GM23248 (cell line): Measurements from ENCODE around the gene CAMKK1. TPM values are rescaled to one million over a fixed set of nuclear protein-coding genes. Genes with fewer than 3 reads are reported as not detected.
"Not testable (repeated sequence)": the region's sequence is repeated elsewhere in the genome, so short reads cannot be mapped to it uniquely, and the experiment has no call there.

Experiments
- DNase-seq: peaks from one replicate; pipeline ENCODE4 v3.0.0-alpha.2; 2015
- H2AFZ ChIP-seq: fragments of 200-600 bp; sonication (generic); 2 replicates; pipeline ENCODE4 v1.6.1; 2016; ENCODE audit warnings: antibody characterized with exemption
- H3F3A ChIP-seq: fragments of 200-600 bp; sonication (generic); 2 replicates; pipeline ENCODE4 v1.6.1; 2016; ENCODE audit warnings: mild to moderate bottlenecking, antibody characterized with exemption, mixed run types; ENCODE audit not compliant: insufficient read depth
- H3K27ac ChIP-seq: fragments of 200-600 bp; sonication (generic); 2 replicates; pipeline ENCODE4 v1.5.1; 2016; ENCODE audit warnings: mild to moderate bottlenecking
- H3K27me3 ChIP-seq: fragments of 200-600 bp; sonication (generic); replicated peaks from 2 replicates; pipeline ENCODE4 v1.6.1; 2016; ENCODE audit warnings: mild to moderate bottlenecking; ENCODE audit not compliant: insufficient read depth
- H3K36me3 ChIP-seq: fragments of 200-600 bp; sonication (generic); 2 replicates; pipeline ENCODE4 v1.6.1; 2016; ENCODE audit warnings: low read depth, mild to moderate bottlenecking
- H3K4me1 ChIP-seq: fragments of 200-600 bp; sonication (generic); 2 replicates; pipeline ENCODE4 v1.6.1; 2016; ENCODE audit warnings: mild to moderate bottlenecking; ENCODE audit not compliant: insufficient read depth
- H3K4me2 ChIP-seq: fragments of 200-600 bp; sonication (generic); one replicate; pipeline ENCODE4 v1.6.1; 2016; ENCODE audit warnings: mild to moderate bottlenecking; ENCODE audit not compliant: unreplicated experiment
- H3K4me3 ChIP-seq: fragments of 200-600 bp; sonication (generic); 2 replicates; pipeline ENCODE4 v1.5.1; 2016; ENCODE audit warnings: mild to moderate bottlenecking
- H3K79me2 ChIP-seq: fragments of 200-600 bp; sonication (generic); 2 replicates; pipeline ENCODE4 v1.6.1; 2016; ENCODE audit warnings: mild to moderate bottlenecking; ENCODE audit not compliant: insufficient read depth
- H3K9ac ChIP-seq: fragments of 200-600 bp; sonication (generic); 2 replicates; pipeline ENCODE4 v1.6.1; 2016; ENCODE audit warnings: mild to moderate bottlenecking
- H3K9me2 ChIP-seq: fragments of 200-600 bp; sonication (generic); 2 replicates; pipeline ENCODE4 v1.6.1; 2016; ENCODE audit warnings: mixed run types, mild to moderate bottlenecking, moderate library complexity; ENCODE audit not compliant: insufficient read depth
- H3K9me3 ChIP-seq: fragments of 200-600 bp; sonication (generic); one replicate; pipeline ENCODE4 v1.6.1; 2017; ENCODE audit warnings: low read depth
- H4K20me1 ChIP-seq: fragments of 200-600 bp; sonication (generic); 2 replicates; pipeline ENCODE4 v1.6.0; 2016; ENCODE audit not compliant: insufficient read depth
- EZH2 ChIP-seq: fragments of 200-600 bp; sonication (generic); IDR thresholded peaks from 2 replicates; pipeline ENCODE4 v1.6.1; 2018; ENCODE audit warnings: antibody characterized with exemption, mild to moderate bottlenecking; ENCODE audit not compliant: insufficient read depth, poor library complexity, severe bottlenecking
- EZH2phosphoT487 ChIP-seq: fragments of 200-600 bp; sonication (generic); IDR thresholded peaks from 2 replicates; pipeline ENCODE4 v1.6.1; 2018; ENCODE audit warnings: antibody characterized with exemption, moderate library complexity, mild to moderate bottlenecking, low read depth; ENCODE audit not compliant: insufficient read depth
- WGBS, 2 experiments: methylation state at CpG; one replicate each; pipeline ENCODE4 v1.1.6; 2015 to 2017; ENCODE audit warnings: low lambda C conversion rate in 2 of 2, low coverage in 1 of 2; ENCODE audit errors: missing lambda C conversion rate in 2 of 2; 5-methylcytosine and 5-hydroxymethylcytosine counted together
- in situ Hi-C: fragments of 300-500 bp; cut with MboI; formaldehyde crosslinking; loops from 2 replicates; pipeline ENCODE4 v1.15.0; 2020
- polyA plus RNA-seq: library from polyadenylated mRNA; unstranded; fragments of >200 nt; fragmentation: Nextera tagmentation; extraction: Ambion mirVana; gene quantifications from 2 replicates; pipeline ENCODE4 v1.2.1, GENCODE V29; 2016
- total RNA-seq: library from RNA; depleted of rRNA; stranded (reverse); fragments of >200 nt; shearing (Covaris generic); gene quantifications from 2 replicates; pipeline ENCODE4 v1.2.3, GENCODE V29; 2014

The CAMKK1 gene
- total and polyA plus RNA-seq, 2 experiments from 2014 or later: 4.0 to 4.5 TPM

DNA sequence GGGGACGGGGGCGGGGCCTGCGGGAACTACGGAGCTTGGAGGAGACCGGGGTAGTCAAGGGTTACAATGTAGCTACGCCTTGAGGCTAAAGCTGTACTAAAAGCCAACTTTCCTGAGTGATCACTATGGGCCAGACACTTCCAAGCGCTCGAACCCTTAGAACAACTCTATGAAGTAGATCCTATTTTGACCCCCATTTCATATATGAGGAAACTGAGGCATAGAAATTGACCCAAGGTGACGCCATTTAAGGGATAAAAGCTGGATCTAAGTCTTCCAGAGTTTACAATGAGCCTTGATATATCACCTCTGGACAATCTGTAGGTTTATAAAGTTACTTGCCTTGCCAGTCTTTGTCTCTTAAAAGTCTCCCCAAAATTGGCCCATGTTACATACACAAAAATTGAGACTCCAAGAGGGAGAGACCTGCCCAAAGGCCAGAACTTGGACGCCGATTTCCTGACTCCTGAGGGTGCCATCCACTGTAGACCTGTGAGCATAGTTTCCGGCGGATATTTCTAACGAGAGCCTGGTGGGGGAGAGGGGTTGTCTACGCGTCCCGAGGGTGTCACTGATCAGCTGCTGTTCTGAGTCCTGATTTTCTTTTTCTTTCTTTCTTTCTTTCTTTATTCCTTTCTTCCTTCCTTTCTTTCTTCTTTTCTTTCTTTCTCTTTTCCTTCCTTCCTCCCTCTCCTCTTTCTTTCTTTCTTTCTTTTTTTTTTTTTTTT is 46.3 kb downstream of the CAMKK1 start:
- Histone ChIP-seq H3K9me3 (no peaks in the 10 kb centered on the region), H3K4me2 (peak overlapping the region; percentile 70), H3F3A (no peaks in the 10 kb centered on the region; the same call in 1 of the 2 replicates), H3K36me3 (peaks cover 23% of the 10 kb centered on the region; the same call in 1 of the 2 replicates), H3K27me3 (no peaks in the 10 kb centered on the region), H4K20me1 (no peaks in the 10 kb centered on the region), H2AFZ (peak overlapping the region; percentile 72), H3K27ac (no peak overlapping the region), H3K9me2 (no peaks in the 10 kb centered on the region), H3K4me3 (peak overlapping the region; percentile 99), H3K9ac (no peak overlapping the region), H3K4me1 (peaks cover 6% of the 10 kb centered on the region; the same call in 1 of the 2 replicates), H3K79me2 (peaks cover 44% of the 10 kb centered on the region)
- TF ChIP-seq EZH2phosphoT487 (no peak), EZH2 (no peak)
- 44 to 45% methylated on average over 17 of the region's 17 CpGs for WGBS, 2 experiments
- in situ Hi-C loops: no loop called here
- no peak for DNase-seq

DNA sequence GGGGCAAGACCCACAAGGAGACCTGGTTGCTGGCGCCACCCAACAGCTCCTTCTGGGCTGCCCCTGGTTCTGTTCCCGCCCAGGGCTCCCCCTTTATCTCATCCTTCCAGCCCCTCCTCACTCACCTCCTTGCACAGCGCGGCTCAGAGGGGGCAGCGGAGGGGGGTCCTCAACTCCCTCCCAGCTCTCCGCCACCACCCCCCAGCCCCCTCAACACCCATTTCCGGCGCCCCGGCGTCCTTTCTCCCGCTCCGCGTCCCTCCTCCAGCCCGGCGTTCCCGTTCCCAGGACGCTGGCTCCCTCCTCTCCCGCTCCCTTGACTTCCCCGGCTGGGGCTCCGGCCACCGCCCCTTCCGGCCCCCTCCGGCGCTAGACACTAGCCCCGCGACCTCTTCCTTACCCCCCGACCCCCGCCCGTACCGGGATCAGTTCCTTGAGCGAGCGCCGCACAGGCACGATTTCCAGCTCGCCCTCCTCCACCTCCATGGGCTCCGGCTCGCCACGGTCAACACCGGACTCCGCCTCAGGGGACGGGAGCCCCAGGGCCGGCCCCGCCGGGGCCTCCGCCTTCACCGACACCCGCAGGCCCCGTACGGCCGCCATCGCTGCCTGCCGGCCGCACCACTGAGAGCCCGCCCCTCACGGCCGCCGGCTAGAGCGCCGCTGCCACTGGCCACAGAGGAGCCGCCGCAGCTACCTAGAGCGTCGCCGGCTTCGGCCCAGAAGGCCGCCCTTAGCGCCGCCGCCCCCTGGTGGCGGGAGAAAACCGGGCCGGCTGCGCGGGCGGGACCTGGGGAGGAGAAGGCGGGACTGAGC is 47.0 kb downstream of the CAMKK1 start, which contains the start of gene NCBP3:
TSS of gene NCBP3 (minus strand) at position 626 of the 816 bp plus-strand sequence. CDS start at position 603, 23 bp downstream.
- peak within 1 kb of the TSS; percentile 98 for H3K9ac ChIP-seq
- DNase-seq: peak; percentile 95
- no peaks in the 10 kb centered on the region for H3K27me3 ChIP-seq
- TF ChIP-seq EZH2 (no peak), EZH2phosphoT487 (no peak)
- no peaks in the 10 kb centered on the region for H4K20me1 ChIP-seq
- peak within 1 kb of the TSS; percentile 97 for H2AFZ ChIP-seq
- peaks cover 6% of the 10 kb centered on the region; the same call in 1 of the 2 replicates for H3K4me1 ChIP-seq
- in situ Hi-C loops: no loop called here
- peak within 1 kb of the TSS; percentile 99 for H3K4me3 ChIP-seq
- no peaks in the 10 kb centered on the region for H3K9me3 ChIP-seq
- no peaks in the 10 kb centered on the region for H3K9me2 ChIP-seq
- 0 to 1% methylated on average over 14 to 76 of the region's 76 CpGs for WGBS, 2 experiments
- no peaks in the 10 kb centered on the region; the same call in 1 of the 2 replicates for H3F3A ChIP-seq
- H3K4me2 ChIP-seq: peak within 1 kb of the TSS; percentile 84
- peak within 1 kb of the TSS; percentile 72 for H3K27ac ChIP-seq
- H3K79me2 ChIP-seq: peaks cover 52% of the 10 kb centered on the region
- H3K36me3 ChIP-seq: peaks cover 28% of the 10 kb centered on the region; the same call in 1 of the 2 replicates

DNA sequence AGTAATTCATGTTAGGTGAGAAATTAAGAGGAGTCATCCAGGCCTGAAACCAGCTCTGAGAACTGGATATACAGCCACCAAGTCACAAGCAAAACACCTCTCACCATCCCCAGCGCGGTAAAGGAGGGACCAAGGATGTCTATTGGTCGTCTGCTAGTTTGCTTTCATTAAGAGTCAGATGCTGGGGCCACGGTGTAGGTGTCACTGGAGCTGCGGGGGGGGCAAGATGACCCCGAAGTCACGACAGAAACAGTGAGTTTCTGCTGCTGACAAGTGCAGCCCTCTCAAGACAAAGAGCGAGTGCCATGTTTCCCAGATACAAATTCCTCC is 47.6 kb downstream of the CAMKK1 start:
- Histone ChIP-seq H3K9me2 (no peaks in the 10 kb centered on the region), H3K27ac (peak overlapping the region; percentile 72), H3K9me3 (no peaks in the 10 kb centered on the region), H3K9ac (peak overlapping the region; percentile 98), H3F3A (no peaks in the 10 kb centered on the region; the same call in 1 of the 2 replicates), H3K4me1 (peaks cover 6% of the 10 kb centered on the region; the same call in 1 of the 2 replicates), H3K4me2 (peak overlapping the region; percentile 84), H4K20me1 (no peaks in the 10 kb centered on the region), H2AFZ (peak overlapping the region; percentile 97), H3K27me3 (no peaks in the 10 kb centered on the region), H3K79me2 (peaks cover 58% of the 10 kb centered on the region), H3K4me3 (peak overlapping the region; percentile 99), H3K36me3 (peaks cover 33% of the 10 kb centered on the region; the same call in 1 of the 2 replicates)
- in situ Hi-C loops: no loop called here
- no peak for TF ChIP-seq EZH2phosphoT487
- DNase-seq: peak; percentile 58
- WGBS, 2 experiments: 0 to 1% methylated on average over 8 of the region's 8 CpGs

DNA sequence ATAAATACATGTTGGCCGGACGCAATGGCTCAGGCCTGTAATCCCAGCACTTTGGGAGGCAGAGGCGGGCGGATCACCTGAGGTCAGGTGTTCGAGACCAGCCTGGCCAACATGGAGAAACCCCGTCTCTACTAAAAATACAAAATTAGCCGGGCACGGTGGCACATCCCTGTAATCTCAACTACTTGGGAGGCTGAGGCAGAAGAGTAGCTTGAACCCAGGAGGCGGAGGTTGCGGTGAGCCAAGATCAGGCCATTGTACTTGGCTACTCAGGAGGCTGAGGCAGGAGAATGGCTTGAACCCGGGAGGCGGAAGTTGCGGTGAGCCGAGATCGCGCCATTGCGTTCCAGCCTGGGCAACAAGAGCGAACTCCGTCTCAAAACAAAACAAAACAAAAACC is 48.3 kb downstream of the CAMKK1 start:
- H3K27me3 ChIP-seq, H3K9me3 ChIP-seq, H3K4me1 ChIP-seq, H3F3A ChIP-seq, in situ Hi-C loops, H4K20me1 ChIP-seq, DNase-seq, H2AFZ ChIP-seq, H3K9me2 ChIP-seq, H3K27ac ChIP-seq: not testable (repeated sequence)
- Histone ChIP-seq H3K36me3 (peaks cover 37% of the 10 kb centered on the region; the same call in 1 of the 2 replicates), H3K4me2 (peak overlapping the region; percentile 84), H3K4me3 (peak overlapping the region; percentile 99), H3K79me2 (peaks cover 65% of the 10 kb centered on the region), H3K9ac (peak overlapping the region; percentile 98)
- WGBS, 2 experiments: 85 to 89% methylated on average over 19 of the region's 19 CpGs
